Measurements from ENCODE around the gene INTS7.
"Not testable (repeated sequence)": the region's sequence is repeated elsewhere in the genome, so short reads cannot be mapped to it uniquely, and the experiment has no call there.

INTS7 gene

DNA sequence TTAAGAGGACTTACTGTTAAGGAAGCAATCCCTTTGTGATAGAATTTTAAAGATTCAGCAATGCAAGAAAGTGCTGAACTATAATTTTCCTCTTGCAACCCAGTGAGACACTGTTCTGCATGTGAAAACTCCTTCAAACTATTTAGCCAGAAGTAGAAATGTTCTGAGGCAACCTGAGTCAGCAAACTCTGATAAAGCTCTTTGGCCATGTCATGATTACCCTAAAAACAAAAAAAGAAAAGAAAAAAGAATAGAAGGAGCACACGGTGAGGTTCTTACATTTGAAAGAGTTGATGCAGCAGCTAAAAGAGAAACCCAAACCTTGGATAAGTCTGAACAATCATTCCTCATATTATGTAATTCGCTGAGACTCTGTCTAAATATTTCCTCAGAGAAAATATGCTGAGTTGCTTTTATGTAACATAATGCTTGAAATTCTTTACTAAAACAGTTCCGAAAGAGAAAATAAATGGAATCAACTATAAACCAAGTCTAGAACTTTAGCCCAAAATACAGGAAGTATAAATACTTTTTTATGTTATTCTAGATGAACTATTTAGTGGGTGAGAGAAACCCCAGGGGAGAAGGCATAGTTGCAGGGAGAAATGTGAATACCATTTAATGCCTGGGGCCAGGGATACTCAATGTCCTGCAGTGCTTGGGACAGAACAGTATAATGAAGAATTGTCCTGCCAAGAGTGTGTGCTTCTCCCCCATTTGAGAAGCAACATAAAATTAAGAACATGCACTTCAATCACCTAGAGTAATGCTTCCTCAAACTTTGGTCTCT, 60.0 kb downstream of the INTS7 start:
- peaks cover 27% of the 10 kb centered on the region for H3K36me3 ChIP-seq (ENCODE audit: insufficient read depth, low read length)
- DNase-seq (ENCODE audit: low read depth, low spot score): no peak
- peak overlapping the region; percentile 69 for H3K9ac ChIP-seq (ENCODE audit: insufficient read length)
- H3K27ac ChIP-seq: peak overlapping the region; percentile 98
- peak overlapping the region; percentile 67 for H3K4me3 ChIP-seq
- no peaks in the 10 kb centered on the region for H3K9me3 ChIP-seq (ENCODE audit: low read depth, low read length)
- TF ChIP-seq EZH2 (IDR thresholded peaks at IDR 0.05) (no peak), FOXP2 (optimal IDR thresholded peaks at IDR 0.05; ENCODE audit: control extremely low read depth, extremely low read length, insufficient read depth) (no peak), POLR2AphosphoS5 (IDR thresholded peaks at IDR 0.05; ENCODE audit: borderline replicate concordance, low read depth, low read length) (no peak)

GRCh38 chr1:211973541-211973940, 61.8 kb downstream of the INTS7 start:
- no peak overlapping the region for H3K4me3 ChIP-seq
- peak overlapping the region; percentile 66 for H3K27ac ChIP-seq
- H3K9ac ChIP-seq (ENCODE audit: insufficient read length): peak overlapping the region; percentile 11
- TF ChIP-seq FOXP2 (optimal IDR thresholded peaks at IDR 0.05; ENCODE audit: control extremely low read depth, extremely low read length, insufficient read depth) (no peak), POLR2AphosphoS5 (IDR thresholded peaks at IDR 0.05; ENCODE audit: borderline replicate concordance, low read depth, low read length) (no peak), EZH2 (IDR thresholded peaks at IDR 0.05) (no peak)
- no peaks in the 10 kb centered on the region for H3K9me3 ChIP-seq (ENCODE audit: low read depth, low read length)
- peaks cover 14% of the 10 kb centered on the region for H3K36me3 ChIP-seq (ENCODE audit: insufficient read depth, low read length)
- no peak for DNase-seq (ENCODE audit: low read depth, low spot score)

DNA sequence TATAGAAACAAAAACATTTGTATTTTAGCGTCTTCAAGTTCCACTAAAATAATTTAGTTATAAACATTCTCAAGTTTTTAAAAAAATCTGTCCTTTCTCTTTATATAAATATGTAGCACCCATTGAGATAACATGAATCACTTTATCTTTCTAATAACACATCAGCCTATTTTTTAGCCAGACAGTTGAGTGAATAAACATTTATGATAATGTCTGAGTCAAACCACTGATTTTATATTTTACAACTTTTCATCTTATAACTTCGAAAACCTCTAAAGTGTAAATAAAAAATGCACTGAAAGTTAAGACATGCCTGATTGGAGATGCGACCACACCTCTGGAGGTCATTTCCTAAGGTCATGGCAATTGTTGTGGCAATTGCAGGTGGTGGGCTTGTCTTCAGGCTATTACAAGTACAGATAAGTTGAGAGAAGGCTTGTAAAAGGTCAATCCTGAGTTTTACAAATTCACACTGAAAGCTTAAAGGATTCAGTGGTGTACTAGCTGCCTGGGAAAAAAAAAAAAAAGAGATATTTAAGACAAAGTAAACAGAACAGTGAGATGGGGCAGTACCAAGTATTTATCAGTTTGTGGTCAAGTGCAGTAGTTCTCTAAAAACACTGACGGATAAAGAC, 67.0 kb downstream of the INTS7 start:
- Histone ChIP-seq H3K27ac (peak overlapping the region; percentile 62), H3K4me3 (no peak overlapping the region), H3K36me3 (ENCODE audit: insufficient read depth, low read length) (peaks cover 51% of the 10 kb centered on the region), H3K9ac (ENCODE audit: insufficient read length) (no peak overlapping the region), H3K9me3 (ENCODE audit: low read depth, low read length) (no peaks in the 10 kb centered on the region)
- no peak for DNase-seq (ENCODE audit: low read depth, low spot score)
- no peak for TF ChIP-seq FOXP2 (optimal IDR thresholded peaks at IDR 0.05; ENCODE audit: control extremely low read depth, extremely low read length, insufficient read depth)
- no peak for TF ChIP-seq EZH2 (IDR thresholded peaks at IDR 0.05)
- no peak for TF ChIP-seq POLR2AphosphoS5 (IDR thresholded peaks at IDR 0.05; ENCODE audit: borderline replicate concordance, low read depth, low read length)

DNA sequence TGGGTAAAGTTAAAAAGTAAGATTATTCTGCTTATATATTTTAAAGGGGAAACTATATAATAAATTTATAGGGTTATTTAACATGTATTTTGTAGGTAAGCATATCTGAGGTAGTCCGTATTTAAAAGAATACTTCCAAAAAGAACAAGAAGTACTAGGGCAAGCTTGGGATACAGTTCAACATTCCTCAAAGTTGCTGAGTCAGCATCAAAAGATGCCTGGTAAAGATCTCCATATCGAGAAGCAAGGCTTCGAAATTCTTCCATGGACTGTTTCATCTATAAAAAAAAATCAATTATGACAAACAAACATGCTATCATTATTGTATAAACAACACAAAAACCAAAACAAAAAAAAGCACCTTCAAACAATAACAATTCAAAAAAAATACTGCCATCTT, 67.7 kb downstream of the INTS7 start:
- Histone ChIP-seq H3K9ac (ENCODE audit: insufficient read length) (no peak overlapping the region), H3K27ac (no peak overlapping the region), H3K4me3 (no peak overlapping the region), H3K9me3 (ENCODE audit: low read depth, low read length) (no peaks in the 10 kb centered on the region), H3K36me3 (ENCODE audit: insufficient read depth, low read length) (peaks cover 55% of the 10 kb centered on the region)
- TF ChIP-seq FOXP2 (optimal IDR thresholded peaks at IDR 0.05; ENCODE audit: control extremely low read depth, extremely low read length, insufficient read depth) (no peak), POLR2AphosphoS5 (IDR thresholded peaks at IDR 0.05; ENCODE audit: borderline replicate concordance, low read depth, low read length) (no peak)
- no peak for DNase-seq (ENCODE audit: low read depth, low spot score)

DNA sequence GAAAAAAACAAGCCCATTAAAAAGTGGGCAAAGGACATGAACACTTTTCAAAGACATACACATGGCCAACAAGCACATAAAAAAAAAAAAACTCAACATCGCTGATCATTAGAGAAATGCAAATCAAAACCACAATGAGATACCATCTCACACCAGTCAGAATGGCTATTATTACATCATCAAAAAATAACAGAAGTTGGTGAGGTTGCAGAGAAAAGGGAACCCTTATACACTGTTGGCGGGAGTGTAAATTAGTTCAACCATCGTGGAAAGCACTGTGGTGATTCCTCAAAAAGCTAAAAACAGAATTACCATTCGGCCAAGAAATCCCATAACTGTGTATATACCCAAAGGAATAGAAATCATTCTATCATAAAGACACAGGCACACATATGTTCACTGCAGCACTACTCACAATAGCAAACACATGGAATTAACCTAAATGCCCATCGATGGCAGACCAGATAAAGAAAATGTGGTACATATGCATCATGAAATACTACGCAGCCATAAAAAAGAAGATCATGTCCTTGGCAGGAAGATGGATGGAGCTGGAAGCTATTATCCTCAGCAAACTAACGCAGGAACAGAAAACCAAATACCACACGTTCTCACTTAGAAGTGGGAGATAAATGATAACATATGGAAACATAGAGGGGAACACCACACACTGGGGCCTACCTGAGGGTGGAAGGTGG, 70.1 kb downstream of the INTS7 start:
- H3K9ac ChIP-seq (ENCODE audit: insufficient read length): no peak overlapping the region
- TF ChIP-seq FOXP2 (optimal IDR thresholded peaks at IDR 0.05; ENCODE audit: control extremely low read depth, extremely low read length, insufficient read depth): no peak
- no peak for TF ChIP-seq POLR2AphosphoS5 (IDR thresholded peaks at IDR 0.05; ENCODE audit: borderline replicate concordance, low read depth, low read length)
- no peak for TF ChIP-seq EZH2 (IDR thresholded peaks at IDR 0.05)
- DNase-seq (ENCODE audit: low read depth, low spot score): no peak
- H3K27ac ChIP-seq: no peak overlapping the region
- no peaks in the 10 kb centered on the region for H3K9me3 ChIP-seq (ENCODE audit: low read depth, low read length)
- H3K4me3 ChIP-seq: no peak overlapping the region
- H3K36me3 ChIP-seq (ENCODE audit: insufficient read depth, low read length): peaks cover 66% of the 10 kb centered on the region

DNA sequence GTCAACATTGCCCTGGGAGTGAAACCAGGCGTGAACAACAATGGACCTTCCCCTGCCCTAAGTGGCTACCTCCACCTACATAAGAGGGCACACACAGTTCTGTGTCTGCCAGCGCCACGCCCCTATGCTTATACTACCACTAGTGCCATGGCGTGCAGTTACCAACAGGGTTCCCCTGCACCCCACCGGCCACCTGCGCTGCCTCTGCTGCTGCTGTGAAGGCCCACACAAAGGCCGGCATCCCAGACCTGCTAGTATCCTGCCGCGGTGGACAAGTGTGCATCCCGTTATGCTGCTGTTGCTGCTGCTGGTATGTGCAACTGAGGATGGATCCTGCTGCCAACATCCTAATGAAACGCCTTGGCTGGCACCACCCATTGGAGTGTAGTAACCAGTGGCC, 75.7 kb downstream of the INTS7 start:
- TF ChIP-seq FOXP2 (optimal IDR thresholded peaks at IDR 0.05; ENCODE audit: control extremely low read depth, extremely low read length, insufficient read depth) (no peak), EZH2 (IDR thresholded peaks at IDR 0.05) (no peak)
- no peaks in the 10 kb centered on the region for H3K9me3 ChIP-seq (ENCODE audit: low read depth, low read length)
- peaks cover 68% of the 10 kb centered on the region for H3K36me3 ChIP-seq (ENCODE audit: insufficient read depth, low read length)
- no peak overlapping the region for H3K27ac ChIP-seq
- H3K9ac ChIP-seq (ENCODE audit: insufficient read length): no peak overlapping the region
- DNase-seq (ENCODE audit: low read depth, low spot score): no peak
- no peak overlapping the region for H3K4me3 ChIP-seq

DNA sequence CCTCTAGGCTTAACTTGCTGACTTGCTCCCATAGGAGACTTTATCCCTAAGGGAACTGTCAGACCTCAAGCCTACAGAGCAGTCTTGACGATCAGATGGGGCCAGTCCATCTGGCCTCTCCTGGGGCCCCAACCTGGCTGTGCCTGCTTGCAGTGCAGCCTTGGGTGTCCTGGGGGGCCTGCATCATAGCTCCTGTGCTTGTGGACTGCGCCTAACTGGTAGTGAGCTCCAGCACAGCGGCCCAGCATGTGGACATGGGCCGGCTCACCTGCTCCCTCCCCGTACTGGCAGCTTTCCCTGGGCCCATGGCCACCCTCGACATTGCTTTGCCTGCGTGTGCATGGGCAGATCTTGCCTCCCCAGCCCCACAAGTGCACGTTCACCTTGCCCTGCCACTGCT, 76.1 kb downstream of the INTS7 start:
- H3K4me3 ChIP-seq: no peak overlapping the region
- no peaks in the 10 kb centered on the region for H3K9me3 ChIP-seq (ENCODE audit: low read depth, low read length)
- H3K27ac ChIP-seq: no peak overlapping the region
- TF ChIP-seq POLR2AphosphoS5 (IDR thresholded peaks at IDR 0.05; ENCODE audit: borderline replicate concordance, low read depth, low read length): no peak
- TF ChIP-seq FOXP2 (optimal IDR thresholded peaks at IDR 0.05; ENCODE audit: control extremely low read depth, extremely low read length, insufficient read depth): no peak
- TF ChIP-seq EZH2 (IDR thresholded peaks at IDR 0.05): no peak
- DNase-seq (ENCODE audit: low read depth, low spot score): no peak
- no peak overlapping the region for H3K9ac ChIP-seq (ENCODE audit: insufficient read length)
- peaks cover 63% of the 10 kb centered on the region for H3K36me3 ChIP-seq (ENCODE audit: insufficient read depth, low read length)

DNA sequence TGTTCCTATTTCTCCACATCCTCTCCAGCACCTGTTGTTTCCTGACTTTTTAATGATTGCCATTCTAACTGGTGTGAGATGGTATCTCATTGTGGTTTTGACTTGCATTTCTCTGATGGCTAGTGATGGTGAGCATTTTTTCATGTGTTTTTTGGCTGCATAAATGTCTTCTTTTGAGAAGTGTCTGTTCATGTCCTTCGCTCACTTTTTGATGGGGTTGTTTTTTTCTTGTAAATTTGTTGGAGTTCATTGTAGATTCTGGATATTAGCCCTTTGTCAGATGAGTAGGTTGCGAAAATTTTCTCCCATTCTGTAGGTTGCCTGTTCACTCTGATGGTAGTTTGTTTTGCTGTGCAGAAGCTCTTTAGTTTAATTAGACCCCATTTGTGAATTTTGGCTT, 81.3 kb downstream of the INTS7 start:
- H3K9me3 ChIP-seq (ENCODE audit: low read depth, low read length); H3K4me3 ChIP-seq; DNase-seq (ENCODE audit: low read depth, low spot score); H3K9ac ChIP-seq (ENCODE audit: insufficient read length); H3K27ac ChIP-seq: not testable (repeated sequence)
- peaks cover 30% of the 10 kb centered on the region for H3K36me3 ChIP-seq (ENCODE audit: insufficient read depth, low read length)

- not testable (repeated sequence) for H3K9me3 ChIP-seq (ENCODE audit: low read depth, low read length); H3K27ac ChIP-seq; H3K4me3 ChIP-seq; H3K9ac ChIP-seq (ENCODE audit: insufficient read length); DNase-seq (ENCODE audit: low read depth, low spot score)
- peaks cover 25% of the 10 kb centered on the region for H3K36me3 ChIP-seq (ENCODE audit: insufficient read depth, low read length)
These were observed 81.8 kb downstream of the INTS7 start for GRCh38 chr1:211953543-211953942.
